H7 (cell line): ENCODE measurements around the gene VCL. TPM values are rescaled to one million over a fixed set of nuclear protein-coding genes. Genes with fewer than 3 reads are reported as not detected.
A peak's percentile ranks its signal among the peaks of the same experiment; 100 is the strongest.

Experiments used
- DNase-seq: peaks from one replicate; pipeline ENCODE4 v3.0.0; 2012
- H3K27me3 ChIP-seq: 2 replicates; pipeline ENCODE4 v1.6.0; 2011; ENCODE audit warnings: mild to moderate bottlenecking, low read length; ENCODE audit not compliant: control insufficient read depth, insufficient read depth
- H3K36me3 ChIP-seq: replicated peaks from 2 replicates; pipeline ENCODE4 v1.5.1; 2011; ENCODE audit warnings: low read length; ENCODE audit not compliant: control insufficient read depth, insufficient read depth
- H3K4me3 ChIP-seq: 2 replicates; pipeline ENCODE4 v1.5.1; 2011; ENCODE audit warnings: low read depth, mild to moderate bottlenecking, control low read depth, low read length, moderate library complexity; ENCODE audit not compliant: insufficient read depth
- total RNA-seq: library from RNA; depleted of rRNA; stranded (reverse); fragments of >200 nt; shearing (Covaris generic); gene quantifications from 2 replicates; pipeline ENCODE4 v1.2.3, GENCODE V29; 2014

VCL gene
- total RNA-seq, 1 experiment from 2014 or later: 194 TPM

DNA sequence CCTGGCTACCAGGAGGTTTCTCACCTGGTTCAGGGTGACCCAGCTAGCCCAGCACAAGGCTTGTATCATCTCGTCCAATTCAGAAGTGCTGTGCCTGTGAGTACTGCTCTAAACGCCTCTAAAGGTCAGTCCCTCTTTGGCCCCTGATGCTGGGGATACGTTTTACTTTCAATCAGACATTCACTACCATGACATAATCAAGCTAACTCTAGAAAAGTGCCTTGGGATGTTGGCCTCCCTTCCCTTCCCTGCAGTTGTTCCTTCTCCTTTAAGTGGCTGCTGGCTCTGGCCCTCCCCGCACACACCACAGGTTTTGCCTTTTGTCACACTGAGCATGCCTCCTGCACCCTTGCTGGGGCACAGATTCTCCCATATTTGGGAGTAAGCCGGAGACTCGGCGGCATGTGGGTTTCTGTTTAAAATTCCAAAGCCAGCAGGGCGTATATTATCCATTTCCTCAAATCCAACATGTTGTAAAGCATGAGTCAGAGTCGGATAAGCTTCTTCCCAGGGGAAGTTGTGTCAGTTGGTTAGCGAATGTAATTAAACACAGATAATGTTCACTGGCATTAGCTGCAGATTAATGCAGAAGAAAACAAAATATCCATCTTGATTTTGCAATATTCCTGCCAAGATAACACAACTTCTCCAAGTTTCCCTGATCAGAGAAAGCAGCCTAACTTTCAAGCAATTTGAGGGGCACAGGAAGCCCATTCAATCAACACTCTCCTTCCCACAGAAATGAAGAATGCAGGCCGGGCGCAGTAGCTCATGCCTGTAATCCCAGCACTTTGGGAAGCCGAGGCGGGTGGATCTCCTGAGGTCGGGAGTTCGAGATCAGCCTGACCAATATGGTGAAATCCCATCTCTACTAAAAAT is 31.8 kb upstream of the VCL start:
- Histone ChIP-seq H3K4me3 (no peak overlapping the region), H3K27me3 (no peaks in the 10 kb centered on the region), H3K36me3 (no peaks in the 10 kb centered on the region)
- DNase-seq: peak; percentile 73

DNA sequence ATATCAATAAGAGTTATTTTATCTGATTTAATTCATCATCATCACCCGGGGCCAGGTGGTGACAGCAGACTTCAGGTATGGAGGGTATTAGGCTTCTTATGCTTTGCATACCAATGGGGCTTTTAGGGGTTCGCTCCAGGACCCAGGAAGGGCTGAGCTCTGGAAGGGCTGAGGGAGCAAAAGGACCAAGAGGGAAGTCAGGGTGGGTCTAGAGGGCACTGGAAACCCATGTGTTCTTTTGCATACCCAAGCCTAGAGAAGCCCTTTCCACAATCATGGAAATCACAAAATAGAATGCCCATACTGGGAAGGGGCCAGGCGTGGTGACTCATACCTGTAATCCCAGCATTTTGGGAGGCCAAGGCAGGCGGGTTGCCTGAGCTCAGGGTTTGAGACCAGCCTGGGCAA is 30.9 kb upstream of the VCL start:
- Histone ChIP-seq H3K4me3 (no peak overlapping the region), H3K27me3 (no peaks in the 10 kb centered on the region), H3K36me3 (no peaks in the 10 kb centered on the region)
- DNase-seq: peak; percentile 50

DNA sequence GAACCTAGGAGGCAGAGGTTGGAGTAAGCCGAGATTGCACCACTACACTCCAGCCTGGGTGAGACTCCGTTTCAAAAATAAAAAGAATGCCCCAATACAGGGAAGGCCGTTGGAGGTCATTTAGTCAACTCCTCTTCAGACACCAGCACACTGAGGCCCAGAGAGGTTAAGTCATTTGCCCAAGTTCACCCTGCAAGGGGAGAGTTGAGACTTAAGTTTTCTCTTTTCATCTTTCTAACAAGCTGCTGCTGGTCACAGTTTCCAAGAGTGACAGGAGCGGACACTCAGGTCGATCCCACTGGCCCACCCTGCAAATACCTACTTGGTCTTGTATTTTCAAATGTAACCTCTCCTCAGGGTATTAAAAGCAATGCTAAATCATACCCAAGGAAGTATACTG is 30.4 kb upstream of the VCL start:
- no peak for DNase-seq
- H3K36me3 ChIP-seq: no peaks in the 10 kb centered on the region
- no peak overlapping the region for H3K4me3 ChIP-seq
- H3K27me3 ChIP-seq: no peaks in the 10 kb centered on the region

DNA sequence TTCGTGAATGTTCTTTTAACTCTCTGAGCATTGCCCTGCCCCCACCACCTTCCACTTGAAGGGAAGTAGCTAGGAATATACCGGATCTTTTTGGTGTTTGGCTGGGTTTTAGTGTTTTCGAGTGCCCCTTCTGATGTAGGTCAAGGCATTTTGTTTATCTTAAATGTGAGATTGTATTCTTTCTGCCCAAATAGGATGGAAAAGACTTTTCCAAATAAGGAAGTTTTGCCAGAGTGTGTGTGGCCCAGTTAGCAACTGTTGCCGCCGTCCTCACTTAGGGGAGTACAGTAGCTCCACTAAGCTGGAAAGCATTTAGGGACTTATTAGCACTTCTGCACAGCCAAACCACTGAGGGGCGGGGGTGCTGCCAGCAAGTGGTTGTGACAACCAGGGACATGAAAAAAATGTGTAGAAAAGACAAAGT is 29.8 kb upstream of the VCL start:
- Histone ChIP-seq H3K36me3 (no peaks in the 10 kb centered on the region), H3K27me3 (no peaks in the 10 kb centered on the region), H3K4me3 (no peak overlapping the region)
- DNase-seq: no peak

DNA sequence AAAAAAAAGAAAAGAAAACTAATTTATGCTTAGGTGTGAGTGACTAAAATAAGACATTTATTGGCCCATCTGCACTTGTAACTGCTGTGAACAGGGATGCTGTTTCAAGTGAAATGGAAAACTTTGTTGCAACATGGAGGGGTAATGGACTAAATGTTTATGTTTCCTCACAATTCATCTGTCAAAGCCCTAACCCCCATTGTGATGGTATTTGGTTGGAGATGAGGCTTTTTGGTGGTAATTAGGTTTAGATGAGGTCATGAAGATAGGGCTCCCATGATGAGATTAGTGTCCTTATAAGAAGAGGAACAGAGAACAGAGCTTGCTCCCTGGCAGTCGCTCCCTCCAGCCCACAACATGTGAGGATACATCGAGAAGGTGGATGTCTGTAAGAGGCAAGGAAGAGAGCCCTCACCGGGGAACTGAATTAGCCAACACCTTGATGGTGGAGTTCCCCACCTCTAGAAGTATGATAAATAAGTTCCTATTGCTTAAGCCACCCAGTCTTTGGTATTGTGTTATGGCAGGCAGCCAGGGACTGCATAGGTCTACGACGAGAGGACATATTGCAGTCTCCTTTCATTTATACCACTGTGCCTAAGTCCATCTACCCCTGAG is 28.6 kb upstream of the VCL start:
- no peaks in the 10 kb centered on the region for H3K36me3 ChIP-seq
- no peak for DNase-seq
- H3K27me3 ChIP-seq: no peaks in the 10 kb centered on the region
- H3K4me3 ChIP-seq: no peak overlapping the region

DNA sequence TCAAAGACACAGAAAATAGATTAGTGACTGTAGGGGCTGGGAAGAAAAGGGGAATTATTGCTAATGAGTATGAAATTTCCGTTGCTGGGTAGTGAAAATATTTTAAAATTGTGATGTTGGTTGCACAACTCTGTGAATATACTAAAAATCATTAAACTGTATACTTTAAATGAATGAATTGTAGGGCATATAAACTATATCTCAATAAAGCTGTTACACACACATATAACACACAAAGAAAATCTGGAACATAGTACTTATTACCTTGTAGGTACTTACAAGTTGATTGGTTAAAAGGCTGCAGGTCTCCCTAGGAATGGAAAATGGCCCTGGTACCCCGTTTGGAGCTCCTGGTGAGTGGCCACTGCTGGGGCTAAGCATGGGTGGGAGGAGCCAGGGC is 27.1 kb upstream of the VCL start:
- DNase-seq: no peak
- Histone ChIP-seq H3K4me3 (no peak overlapping the region), H3K27me3 (no peaks in the 10 kb centered on the region), H3K36me3 (no peaks in the 10 kb centered on the region)

DNA sequence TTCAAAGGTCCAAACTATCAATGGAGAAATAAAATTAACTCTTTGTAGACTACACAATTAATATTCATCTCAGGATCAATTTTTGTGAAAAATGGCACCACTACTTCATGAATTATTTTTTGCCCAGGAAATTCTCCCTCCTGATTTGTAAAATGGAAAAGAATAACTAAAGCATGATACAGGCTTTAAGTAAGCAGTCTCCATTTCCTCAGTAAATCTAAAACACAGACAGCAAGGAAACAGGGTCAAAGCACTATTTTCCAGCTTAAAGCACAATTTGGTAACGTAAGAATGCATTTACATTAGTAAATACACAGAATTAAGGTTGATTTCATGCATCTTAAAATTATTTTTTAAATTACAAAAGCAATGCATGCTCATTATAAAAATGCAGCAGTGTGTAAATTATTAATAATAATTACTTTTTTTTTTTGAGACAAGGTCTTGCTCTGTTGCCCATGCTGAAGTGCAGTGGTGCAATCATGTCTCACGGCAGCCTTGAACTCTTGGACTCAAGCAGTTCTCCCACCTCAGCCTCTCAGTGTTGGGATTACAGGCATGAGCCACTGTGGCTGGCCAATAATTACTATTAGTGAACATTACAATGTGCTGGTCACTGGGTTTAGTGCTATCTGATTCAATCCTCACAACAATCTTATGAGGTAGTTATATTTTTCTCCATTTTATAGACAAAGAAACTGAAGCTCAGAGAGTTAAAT is 26.1 kb upstream of the VCL start:
- no peak for DNase-seq
- H3K36me3 ChIP-seq: no peaks in the 10 kb centered on the region
- H3K4me3 ChIP-seq: no peak overlapping the region
- H3K27me3 ChIP-seq: no peaks in the 10 kb centered on the region

DNA sequence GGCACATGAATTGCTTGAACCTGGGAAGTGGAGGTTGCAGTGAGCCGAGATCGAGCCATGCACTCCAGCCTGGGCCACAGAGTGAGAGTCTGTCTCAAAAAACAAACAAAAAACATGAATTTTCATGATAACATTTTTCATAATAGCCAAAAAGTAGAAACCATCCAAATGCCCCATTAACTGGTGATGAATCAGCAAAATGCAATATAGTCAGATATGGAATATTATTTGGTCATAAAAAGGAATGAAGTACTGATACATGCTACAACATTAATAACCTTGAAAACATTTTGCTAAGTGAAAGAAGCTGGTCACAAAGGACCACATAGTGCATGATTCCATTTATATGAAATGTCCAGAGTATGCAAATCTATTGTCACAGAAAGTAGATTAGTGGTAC is 24.5 kb upstream of the VCL start:
- Histone ChIP-seq H3K27me3 (no peaks in the 10 kb centered on the region), H3K36me3 (no peaks in the 10 kb centered on the region), H3K4me3 (no peak overlapping the region)
- no peak for DNase-seq

DNA sequence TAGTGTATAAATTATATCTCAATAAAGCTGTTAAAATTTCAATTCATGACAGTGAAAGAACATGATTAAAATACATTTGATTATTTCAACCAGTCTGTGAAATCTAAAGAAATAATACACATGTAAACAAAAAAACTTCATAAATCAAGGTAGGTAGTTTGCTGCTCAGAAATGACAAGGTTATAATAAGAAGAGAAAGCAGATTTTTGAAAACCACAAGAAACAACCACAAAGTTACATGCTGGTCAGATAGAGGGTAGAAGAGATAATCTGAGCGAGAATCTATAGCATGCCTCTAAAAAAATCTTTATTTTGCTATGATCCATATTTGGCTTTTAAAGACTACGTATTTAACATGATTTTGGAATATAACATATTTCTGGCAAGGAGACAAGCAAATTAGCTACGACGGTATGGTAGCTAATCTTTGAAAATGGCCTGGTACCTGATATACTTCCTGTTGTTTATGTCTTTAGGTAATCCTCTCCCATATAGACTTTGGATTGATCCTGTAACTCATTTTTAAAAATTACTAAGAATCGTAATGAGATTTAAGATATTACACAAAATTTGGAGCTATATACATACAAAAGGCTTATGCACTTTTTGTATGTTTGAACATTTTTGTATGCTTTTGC is 23.5 kb upstream of the VCL start:
- no peak for DNase-seq
- no peaks in the 10 kb centered on the region for H3K27me3 ChIP-seq
- H3K4me3 ChIP-seq: no peak overlapping the region
- no peaks in the 10 kb centered on the region for H3K36me3 ChIP-seq

DNA sequence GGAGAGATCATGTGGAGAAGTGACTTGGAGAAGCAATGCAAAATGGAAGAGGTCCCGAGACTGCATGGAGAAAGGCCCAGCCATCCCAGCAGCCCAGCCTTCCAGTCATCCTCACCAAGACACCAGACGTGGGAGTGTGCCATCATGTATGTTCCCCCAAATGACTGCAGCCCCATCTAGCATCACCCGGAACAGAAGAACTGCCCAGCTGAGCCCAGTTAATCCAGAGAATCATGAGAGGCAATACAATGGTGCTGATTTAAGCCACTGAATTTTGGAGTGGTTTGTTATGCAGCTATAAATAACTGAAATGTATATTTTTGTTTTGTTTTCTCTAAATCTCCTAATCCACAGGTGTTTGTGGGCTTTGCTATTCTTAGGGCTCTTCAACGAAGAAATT is 22.5 kb upstream of the VCL start:
- DNase-seq: no peak
- Histone ChIP-seq H3K27me3 (no peaks in the 10 kb centered on the region), H3K36me3 (no peaks in the 10 kb centered on the region), H3K4me3 (no peak overlapping the region)

DNA sequence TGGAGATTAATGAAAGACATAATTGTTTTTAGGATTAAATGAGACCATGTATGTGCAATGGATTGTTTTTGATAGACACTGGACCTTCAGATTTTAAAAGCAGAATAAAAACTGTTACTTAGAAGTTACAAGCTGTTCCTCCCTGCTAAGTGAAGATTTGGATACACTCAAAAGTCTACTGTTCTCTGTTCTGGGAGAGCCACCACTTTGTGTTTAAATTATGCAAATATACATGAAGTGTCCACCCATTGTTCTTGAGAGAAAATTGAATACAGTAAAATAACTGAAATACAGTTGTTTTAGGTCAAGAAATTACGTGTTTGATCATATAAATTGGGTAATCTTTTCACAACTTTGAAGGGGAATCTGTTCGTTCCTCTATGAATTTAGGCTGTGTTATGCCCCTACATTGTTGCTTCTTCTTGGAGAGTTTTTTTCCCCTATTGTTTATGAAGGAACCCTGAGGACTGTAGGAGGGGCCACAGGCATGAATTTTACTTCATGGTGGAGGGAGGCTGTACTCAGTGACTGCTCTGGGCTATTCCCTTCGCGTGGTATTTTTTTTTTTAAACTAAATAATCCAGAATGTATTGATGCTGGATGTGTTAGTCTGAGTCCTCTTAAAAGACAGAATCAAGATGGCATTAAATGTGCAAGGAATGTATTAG is 18.6 kb upstream of the VCL start:
- Histone ChIP-seq H3K27me3 (no peaks in the 10 kb centered on the region), H3K4me3 (no peak overlapping the region), H3K36me3 (no peaks in the 10 kb centered on the region)
- DNase-seq: no peak

DNA sequence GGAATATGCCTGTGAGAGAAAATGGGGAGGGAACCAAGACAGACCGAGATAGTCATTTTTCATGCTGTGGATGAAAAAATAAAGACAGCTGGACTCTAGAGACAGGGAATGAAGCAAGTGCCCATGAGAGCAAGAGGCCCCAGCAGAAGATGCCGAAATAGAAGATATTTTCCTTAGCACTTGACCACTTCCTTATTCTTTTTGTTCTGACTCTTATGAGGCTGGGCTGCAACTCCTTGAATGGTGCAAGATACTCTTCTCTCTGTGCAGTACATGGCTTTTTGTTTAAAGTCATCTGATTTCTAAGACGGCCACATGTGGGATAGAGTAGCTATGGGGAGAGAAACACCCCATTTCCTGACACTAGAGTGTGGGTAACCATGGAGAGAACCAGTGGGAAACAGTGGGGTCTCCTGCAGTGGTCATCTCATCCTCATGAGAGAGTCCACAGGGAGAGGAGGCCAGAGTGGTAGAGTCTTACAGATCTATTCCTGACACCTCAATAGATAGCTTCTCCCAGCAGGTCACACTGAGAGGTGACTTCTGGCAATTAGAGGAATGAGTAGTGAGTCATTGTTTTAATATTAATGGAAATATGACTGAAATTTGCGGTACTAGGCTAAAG is 18.0 kb upstream of the VCL start:
- Histone ChIP-seq H3K36me3 (no peaks in the 10 kb centered on the region), H3K4me3 (no peak overlapping the region), H3K27me3 (no peaks in the 10 kb centered on the region)
- no peak for DNase-seq

DNA sequence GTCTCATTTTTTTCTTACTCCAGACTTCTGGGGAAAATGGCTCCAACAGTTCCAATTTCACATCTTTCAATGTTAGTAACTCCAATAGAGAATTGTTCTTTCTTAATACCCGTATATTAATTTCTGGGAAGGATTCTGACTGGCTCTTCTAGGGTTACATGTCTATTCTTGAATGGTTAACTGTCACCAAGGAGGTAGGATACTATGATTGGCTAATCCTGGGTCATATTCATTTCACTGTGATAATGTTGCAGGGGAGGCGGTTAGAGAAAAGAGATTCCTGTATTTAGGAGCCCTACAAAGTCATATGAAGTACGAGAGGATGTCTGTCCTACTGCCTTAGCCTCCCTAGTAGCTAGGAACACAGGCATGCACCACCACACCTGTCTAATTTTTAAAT is 16.1 kb upstream of the VCL start:
- no peak for DNase-seq
- Histone ChIP-seq H3K27me3 (no peaks in the 10 kb centered on the region), H3K36me3 (no peaks in the 10 kb centered on the region), H3K4me3 (no peak overlapping the region)
